C4-2B (cell line): Measurements from ENCODE around the gene MOV10.

Experiments used
- H3K27ac ChIP-seq: fragments of 450-650 bp; 2 replicates; pipeline ENCODE4 v1.5.1; 2017
- ZFX ChIP-seq: fragments of 450-650 bp; IDR thresholded peaks from 2 replicates; pipeline ENCODE4 v1.6.1; 2017
- TF ChIP-seq, protein P1 (sequence below): fragments of 450-650 bp; conservative IDR thresholded peaks from 2 replicates; pipeline ENCODE4 v1.5.1; 2017; ENCODE audit warnings: mild to moderate bottlenecking

Gene MOV10

GRCh38 chr1:112674440-112674985, at the start of gene MOV10:
MOV10 (plus strand) TSS chr1:112674659; CDS start chr1:112674913, 254 bp downstream.
- TF ChIP-seq ZFX: peak; percentile 98
- TF ChIP-seq, protein P1, sequence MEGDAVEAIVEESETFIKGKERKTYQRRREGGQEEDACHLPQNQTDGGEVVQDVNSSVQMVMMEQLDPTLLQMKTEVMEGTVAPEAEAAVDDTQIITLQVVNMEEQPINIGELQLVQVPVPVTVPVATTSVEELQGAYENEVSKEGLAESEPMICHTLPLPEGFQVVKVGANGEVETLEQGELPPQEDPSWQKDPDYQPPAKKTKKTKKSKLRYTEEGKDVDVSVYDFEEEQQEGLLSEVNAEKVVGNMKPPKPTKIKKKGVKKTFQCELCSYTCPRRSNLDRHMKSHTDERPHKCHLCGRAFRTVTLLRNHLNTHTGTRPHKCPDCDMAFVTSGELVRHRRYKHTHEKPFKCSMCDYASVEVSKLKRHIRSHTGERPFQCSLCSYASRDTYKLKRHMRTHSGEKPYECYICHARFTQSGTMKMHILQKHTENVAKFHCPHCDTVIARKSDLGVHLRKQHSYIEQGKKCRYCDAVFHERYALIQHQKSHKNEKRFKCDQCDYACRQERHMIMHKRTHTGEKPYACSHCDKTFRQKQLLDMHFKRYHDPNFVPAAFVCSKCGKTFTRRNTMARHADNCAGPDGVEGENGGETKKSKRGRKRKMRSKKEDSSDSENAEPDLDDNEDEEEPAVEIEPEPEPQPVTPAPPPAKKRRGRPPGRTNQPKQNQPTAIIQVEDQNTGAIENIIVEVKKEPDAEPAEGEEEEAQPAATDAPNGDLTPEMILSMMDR: no peak

GRCh38 chr1:112625696-112626095, 48.8 kb upstream of the MOV10 start:
- no peak overlapping the region for H3K27ac ChIP-seq
- TF ChIP-seq ZFX: no peak
- TF ChIP-seq, protein P1: no peak

More at GRCh38 chr1:112674440-112674985, at the start of gene MOV10:
- H3K27ac ChIP-seq: peak within 1 kb of the TSS; percentile 84

GRCh38 chr1:112626193-112626592, 48.3 kb upstream of the MOV10 start:
- H3K27ac ChIP-seq: no peak overlapping the region

DNA sequence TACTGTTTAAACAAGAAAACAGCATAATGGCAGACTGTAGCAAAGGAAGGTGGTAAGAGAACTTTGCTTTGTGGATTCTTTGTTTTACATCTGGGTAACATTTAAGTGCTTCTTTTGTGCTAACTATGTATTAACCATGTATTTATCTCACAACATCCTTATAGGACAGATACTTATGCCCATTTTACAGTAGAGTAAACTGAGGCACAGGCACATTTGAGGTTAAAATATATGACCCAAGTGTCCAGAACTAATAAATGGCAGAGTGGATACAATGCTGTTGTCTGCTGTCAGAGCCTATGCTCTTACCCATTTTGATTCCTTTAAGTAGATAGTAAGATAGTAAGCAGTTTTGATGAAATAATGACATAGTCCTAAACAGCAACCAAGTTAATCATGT, 47.6 kb upstream of the MOV10 start:
- TF ChIP-seq, protein P1: no peak
- TF ChIP-seq ZFX: no peak

More at GRCh38 chr1:112626193-112626592, 48.3 kb upstream of the MOV10 start:
- TF ChIP-seq, protein P1: no peak
- TF ChIP-seq ZFX: no peak

DNA sequence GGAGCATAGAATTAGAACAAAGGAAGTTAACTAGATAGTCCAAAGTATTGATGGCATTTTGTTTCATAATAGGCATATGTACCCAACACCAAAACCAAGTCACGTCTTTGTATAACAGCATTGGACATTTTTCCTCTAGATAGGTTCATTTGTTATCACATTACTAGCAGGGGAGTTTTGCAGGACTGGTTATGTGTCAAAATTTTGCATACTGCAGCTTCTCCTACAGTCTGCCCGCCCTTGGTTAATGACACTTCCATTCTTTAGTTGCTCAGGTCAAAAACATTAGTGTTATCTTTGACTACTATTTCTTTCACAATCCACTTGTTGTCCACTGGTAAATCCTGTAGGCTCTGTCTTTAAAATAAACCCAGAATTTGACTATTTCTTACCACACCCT, 45.9 kb upstream of the MOV10 start:
- H3K27ac ChIP-seq: no peak overlapping the region
- TF ChIP-seq, protein P1: no peak
- no peak for TF ChIP-seq ZFX

More for the DNA sequence above, 47.6 kb upstream of the MOV10 start:
- H3K27ac ChIP-seq: no peak overlapping the region

DNA sequence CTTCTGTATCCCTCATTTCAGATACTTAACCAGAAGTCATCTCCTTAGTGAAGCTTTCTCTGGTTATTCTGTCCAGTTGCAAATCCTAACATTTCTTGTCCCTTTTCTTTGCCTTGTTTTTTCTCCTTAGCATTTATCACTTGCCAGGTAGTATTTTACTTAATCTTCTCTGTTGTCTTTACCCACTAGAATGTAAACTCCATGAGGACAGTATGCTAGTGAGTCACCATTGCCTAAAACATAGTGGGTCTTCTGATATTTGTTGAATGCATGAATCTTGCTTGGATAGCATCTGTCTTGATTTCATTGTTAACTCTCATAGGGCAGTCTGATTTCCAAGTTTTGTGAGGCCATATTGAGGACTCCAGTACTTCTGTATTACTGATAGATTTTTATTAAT, 45.2 kb upstream of the MOV10 start:
- H3K27ac ChIP-seq: no peak overlapping the region
- no peak for TF ChIP-seq ZFX
- TF ChIP-seq, protein P1: no peak

DNA sequence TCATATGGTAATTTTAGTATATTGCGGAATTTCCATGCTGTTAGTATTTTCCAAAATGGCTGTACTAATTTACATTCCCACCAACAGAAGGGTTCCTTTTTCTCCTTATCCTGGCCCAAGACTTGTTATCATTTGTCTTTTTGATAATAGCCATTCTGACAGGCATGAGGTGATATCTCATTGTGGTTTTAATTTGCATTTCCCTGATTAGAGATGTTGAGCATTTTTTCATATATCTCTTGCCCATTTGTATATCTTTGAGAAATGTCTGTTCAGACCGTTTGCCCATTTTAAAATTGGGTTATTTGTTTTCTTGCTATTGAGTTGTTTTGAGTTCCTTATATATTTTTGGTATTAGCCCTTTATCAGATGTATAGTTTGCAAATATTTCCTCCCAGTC, 40.8 kb upstream of the MOV10 start:
- H3K27ac ChIP-seq: no peak overlapping the region

GRCh38 chr1:112634367-112634766, 40.1 kb upstream of the MOV10 start:
- no peak overlapping the region for H3K27ac ChIP-seq
- TF ChIP-seq, protein P1: no peak
- TF ChIP-seq ZFX: no peak

More for the DNA sequence above, 40.8 kb upstream of the MOV10 start:
- no peak for TF ChIP-seq ZFX
